ENCODE measurements around the gene GPR35. TPM values are rescaled to one million over a fixed set of nuclear protein-coding genes. Genes with fewer than 3 reads are reported as not detected.

GPR35 gene
- total RNA-seq, 1 donor, result 1.1 TPM

DNA sequence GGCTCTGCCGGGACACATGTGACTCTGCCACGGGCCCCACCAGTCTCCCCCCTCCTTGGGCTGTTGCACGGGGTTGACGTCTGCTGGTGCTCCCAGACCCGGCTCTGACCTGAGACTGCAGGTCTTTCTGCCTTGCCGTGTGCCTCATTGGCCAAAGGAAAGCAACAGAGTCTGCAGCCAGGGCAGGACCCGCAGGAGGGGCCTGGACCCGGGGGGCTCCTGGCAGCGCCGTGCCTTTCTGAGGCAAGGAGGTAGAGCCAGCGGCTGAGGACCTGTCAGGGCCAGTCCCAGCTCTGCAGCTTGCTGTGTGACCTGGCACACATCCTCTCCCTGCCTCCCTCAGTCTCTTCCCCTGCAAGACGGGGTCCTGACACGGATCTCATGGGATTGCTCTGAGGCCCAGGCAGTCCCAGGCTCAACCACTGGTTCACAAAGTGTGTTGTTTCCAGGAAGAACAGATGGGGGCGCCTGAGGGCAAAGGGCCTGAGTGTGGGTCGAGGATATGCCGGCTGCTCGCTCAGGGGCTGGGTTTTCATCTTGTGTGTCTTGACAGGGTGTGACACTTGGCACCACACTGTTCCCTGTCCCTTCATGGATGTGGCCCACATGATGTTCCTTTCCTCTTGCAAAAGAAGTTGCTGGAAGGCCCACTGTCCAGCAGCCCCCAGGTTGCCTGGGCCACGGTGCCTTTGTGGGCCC lies 29.8 kb upstream of the GPR35 start:
- no peaks in the 10 kb centered on the region for H3K9me3 ChIP-seq (ENCODE audit: low read depth, low read length)
- peaks cover 6% of the 10 kb centered on the region for H3K36me3 ChIP-seq (ENCODE audit: insufficient read depth, low read length)
- TF ChIP-seq, protein P1, sequence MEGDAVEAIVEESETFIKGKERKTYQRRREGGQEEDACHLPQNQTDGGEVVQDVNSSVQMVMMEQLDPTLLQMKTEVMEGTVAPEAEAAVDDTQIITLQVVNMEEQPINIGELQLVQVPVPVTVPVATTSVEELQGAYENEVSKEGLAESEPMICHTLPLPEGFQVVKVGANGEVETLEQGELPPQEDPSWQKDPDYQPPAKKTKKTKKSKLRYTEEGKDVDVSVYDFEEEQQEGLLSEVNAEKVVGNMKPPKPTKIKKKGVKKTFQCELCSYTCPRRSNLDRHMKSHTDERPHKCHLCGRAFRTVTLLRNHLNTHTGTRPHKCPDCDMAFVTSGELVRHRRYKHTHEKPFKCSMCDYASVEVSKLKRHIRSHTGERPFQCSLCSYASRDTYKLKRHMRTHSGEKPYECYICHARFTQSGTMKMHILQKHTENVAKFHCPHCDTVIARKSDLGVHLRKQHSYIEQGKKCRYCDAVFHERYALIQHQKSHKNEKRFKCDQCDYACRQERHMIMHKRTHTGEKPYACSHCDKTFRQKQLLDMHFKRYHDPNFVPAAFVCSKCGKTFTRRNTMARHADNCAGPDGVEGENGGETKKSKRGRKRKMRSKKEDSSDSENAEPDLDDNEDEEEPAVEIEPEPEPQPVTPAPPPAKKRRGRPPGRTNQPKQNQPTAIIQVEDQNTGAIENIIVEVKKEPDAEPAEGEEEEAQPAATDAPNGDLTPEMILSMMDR (IDR thresholded peaks at IDR 0.05; ENCODE audit: extremely low read depth, low read depth, low read length), result peak; percentile 20
- no peak overlapping the region for H3K4me2 ChIP-seq (ENCODE audit: insufficient read depth, low read length)
- H3K79me2 ChIP-seq (ENCODE audit: insufficient read depth, low read length), result peaks cover 34% of the 10 kb centered on the region
- H3K4me1 ChIP-seq (ENCODE audit: insufficient read depth, low read length), result peaks cover 6% of the 10 kb centered on the region
- H3K27me3 ChIP-seq (ENCODE audit: insufficient read depth, low read length), result no peaks in the 10 kb centered on the region
- no peak overlapping the region for H3K4me3 ChIP-seq (ENCODE audit: insufficient read depth, low read length)
- no peak overlapping the region for H2AFZ ChIP-seq (ENCODE audit: low read length)
- no peak overlapping the region for H3K27ac ChIP-seq (ENCODE audit: low read depth, low read length)
- peaks cover 24% of the 10 kb centered on the region for H4K20me1 ChIP-seq (ENCODE audit: insufficient read depth, low read length)
- peak; percentile 89 for DNase-seq (ENCODE audit: insufficient read length, low spot score, missing footprints)

GRCh38 chr2:240596080-240596460 lies 29.2 kb upstream of the GPR35 start:
- peaks cover 28% of the 10 kb centered on the region for H3K79me2 ChIP-seq (ENCODE audit: insufficient read depth, low read length)
- no peak for DNase-seq (ENCODE audit: insufficient read length, low spot score, missing footprints)
- TF ChIP-seq, protein P1 (IDR thresholded peaks at IDR 0.05; ENCODE audit: extremely low read depth, low read depth, low read length), result no peak
- H3K9me3 ChIP-seq (ENCODE audit: low read depth, low read length), result no peaks in the 10 kb centered on the region
- peaks cover 6% of the 10 kb centered on the region for H3K4me1 ChIP-seq (ENCODE audit: insufficient read depth, low read length)
- no peaks in the 10 kb centered on the region for H3K27me3 ChIP-seq (ENCODE audit: insufficient read depth, low read length)
- H3K27ac ChIP-seq (ENCODE audit: low read depth, low read length), result no peak overlapping the region
- H3K36me3 ChIP-seq (ENCODE audit: insufficient read depth, low read length), result peaks cover 6% of the 10 kb centered on the region
- peaks cover 19% of the 10 kb centered on the region for H4K20me1 ChIP-seq (ENCODE audit: insufficient read depth, low read length)
- H3K4me3 ChIP-seq (ENCODE audit: insufficient read depth, low read length), result no peak overlapping the region
- H2AFZ ChIP-seq (ENCODE audit: low read length), result no peak overlapping the region
- H3K4me2 ChIP-seq (ENCODE audit: insufficient read depth, low read length), result no peak overlapping the region

GRCh38 chr2:240596491-240596931 lies 28.8 kb upstream of the GPR35 start:
- peaks cover 15% of the 10 kb centered on the region for H4K20me1 ChIP-seq (ENCODE audit: insufficient read depth, low read length)
- H3K4me2 ChIP-seq (ENCODE audit: insufficient read depth, low read length), result no peak overlapping the region
- peaks cover 24% of the 10 kb centered on the region for H3K79me2 ChIP-seq (ENCODE audit: insufficient read depth, low read length)
- TF ChIP-seq, protein P1 (IDR thresholded peaks at IDR 0.05; ENCODE audit: extremely low read depth, low read depth, low read length), result no peak
- no peak overlapping the region for H2AFZ ChIP-seq (ENCODE audit: low read length)
- no peak overlapping the region for H3K4me3 ChIP-seq (ENCODE audit: insufficient read depth, low read length)
- H3K4me1 ChIP-seq (ENCODE audit: insufficient read depth, low read length), result peaks cover 2% of the 10 kb centered on the region
- no peaks in the 10 kb centered on the region for H3K27me3 ChIP-seq (ENCODE audit: insufficient read depth, low read length)
- DNase-seq (ENCODE audit: insufficient read length, low spot score, missing footprints), result peak; percentile 74
- no peaks in the 10 kb centered on the region for H3K9me3 ChIP-seq (ENCODE audit: low read depth, low read length)
- H3K36me3 ChIP-seq (ENCODE audit: insufficient read depth, low read length), result peaks cover 6% of the 10 kb centered on the region
- no peak overlapping the region for H3K27ac ChIP-seq (ENCODE audit: low read depth, low read length)

GRCh38 chr2:240597054-240597418 lies 28.2 kb upstream of the GPR35 start:
- H3K36me3 ChIP-seq (ENCODE audit: insufficient read depth, low read length), result peaks cover 3% of the 10 kb centered on the region
- H2AFZ ChIP-seq (ENCODE audit: low read length), result no peak overlapping the region
- H3K9me3 ChIP-seq (ENCODE audit: low read depth, low read length), result no peaks in the 10 kb centered on the region
- H3K4me2 ChIP-seq (ENCODE audit: insufficient read depth, low read length), result no peak overlapping the region
- TF ChIP-seq, protein P1 (IDR thresholded peaks at IDR 0.05; ENCODE audit: extremely low read depth, low read depth, low read length), result no peak
- peaks cover 19% of the 10 kb centered on the region for H3K79me2 ChIP-seq (ENCODE audit: insufficient read depth, low read length)
- DNase-seq (ENCODE audit: insufficient read length, low spot score, missing footprints), result peak; percentile 74
- H3K4me3 ChIP-seq (ENCODE audit: insufficient read depth, low read length), result no peak overlapping the region
- H3K27me3 ChIP-seq (ENCODE audit: insufficient read depth, low read length), result no peaks in the 10 kb centered on the region
- H3K27ac ChIP-seq (ENCODE audit: low read depth, low read length), result no peak overlapping the region
- H3K4me1 ChIP-seq (ENCODE audit: insufficient read depth, low read length), result no peaks in the 10 kb centered on the region
- peaks cover 10% of the 10 kb centered on the region for H4K20me1 ChIP-seq (ENCODE audit: insufficient read depth, low read length)

Data from osteoblast (primary cell).